ENCODE results near the gene STX8.

DNA sequence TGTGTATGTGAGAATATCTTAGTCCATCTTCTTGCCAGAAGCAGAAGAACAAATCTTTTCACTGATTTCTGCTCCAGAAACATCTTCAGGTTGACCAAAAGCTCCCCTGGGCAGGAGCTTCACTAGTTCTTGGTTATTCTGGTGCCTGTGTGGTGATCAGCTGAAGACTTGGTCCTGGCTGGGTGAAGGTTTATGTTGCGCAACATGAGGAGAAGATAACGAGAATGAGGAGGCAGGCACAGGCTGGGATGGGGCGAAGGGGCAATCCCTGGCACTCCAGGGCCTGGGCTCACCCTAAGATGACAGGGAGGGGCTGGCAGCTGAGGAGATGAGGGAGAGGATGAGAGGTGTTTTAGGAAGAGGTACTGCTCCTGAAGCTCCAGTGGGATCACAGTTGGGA is 322.3 kb downstream of the STX8 start:
- TF ChIP-seq, protein P1, sequence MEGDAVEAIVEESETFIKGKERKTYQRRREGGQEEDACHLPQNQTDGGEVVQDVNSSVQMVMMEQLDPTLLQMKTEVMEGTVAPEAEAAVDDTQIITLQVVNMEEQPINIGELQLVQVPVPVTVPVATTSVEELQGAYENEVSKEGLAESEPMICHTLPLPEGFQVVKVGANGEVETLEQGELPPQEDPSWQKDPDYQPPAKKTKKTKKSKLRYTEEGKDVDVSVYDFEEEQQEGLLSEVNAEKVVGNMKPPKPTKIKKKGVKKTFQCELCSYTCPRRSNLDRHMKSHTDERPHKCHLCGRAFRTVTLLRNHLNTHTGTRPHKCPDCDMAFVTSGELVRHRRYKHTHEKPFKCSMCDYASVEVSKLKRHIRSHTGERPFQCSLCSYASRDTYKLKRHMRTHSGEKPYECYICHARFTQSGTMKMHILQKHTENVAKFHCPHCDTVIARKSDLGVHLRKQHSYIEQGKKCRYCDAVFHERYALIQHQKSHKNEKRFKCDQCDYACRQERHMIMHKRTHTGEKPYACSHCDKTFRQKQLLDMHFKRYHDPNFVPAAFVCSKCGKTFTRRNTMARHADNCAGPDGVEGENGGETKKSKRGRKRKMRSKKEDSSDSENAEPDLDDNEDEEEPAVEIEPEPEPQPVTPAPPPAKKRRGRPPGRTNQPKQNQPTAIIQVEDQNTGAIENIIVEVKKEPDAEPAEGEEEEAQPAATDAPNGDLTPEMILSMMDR (IDR thresholded peaks at IDR 0.05): no peak
- TF ChIP-seq POLR2AphosphoS5 (IDR thresholded peaks at IDR 0.05; ENCODE audit: insufficient read depth in 1 of 2, low read depth in 1 of 2): no peak

All from vagina (tissue), 2 donors.